GM12891 (cell line): ENCODE measurements around the gene IGFALS.

Source experiments
- POLR2AphosphoS5 ChIP-seq: IDR thresholded peaks from 2 replicates; pipeline ENCODE4 v1.6.1; 2011; ENCODE audit warnings: low read depth, low read length, control low read depth
- SPI1 ChIP-seq: IDR thresholded peaks from 2 replicates; pipeline ENCODE4 v1.6.1; 2011; ENCODE audit warnings: low read depth, low read length, control low read depth

GRCh38 chr16:1792836-1793577 is 498 bp downstream of the IGFALS start:
- TF ChIP-seq SPI1 (no peak), POLR2AphosphoS5 (no peak)
